RWPE1 (cell line): Measurements from ENCODE around the gene MBD4.

Experiments used
- CTCF ChIA-PET: fragments of 350-600 bp; sonication (Branson Sonifier 250); formaldehyde crosslinking; extraction: SDS; loops from one replicate; lab custom pipeline; 2021; lab: Yijun Ruan, JAX
- POLR2A ChIA-PET: fragments of 400-600 bp; formaldehyde crosslinking; extraction: SDS; loops from one replicate; lab custom pipeline; 2020; ENCODE audit warnings: antibody characterized with exemption; ENCODE audit not compliant: low non-redundant PET; lab: Yijun Ruan, JAX
- DNase-seq: peaks from one replicate; pipeline ENCODE4 v3.0.0; 2012; ENCODE audit warnings: low spot score
- H3K27ac ChIP-seq: fragments of 450-650 bp; 2 replicates; pipeline ENCODE4 v1.5.1; 2017
- TF ChIP-seq, protein P1 (sequence below): fragments of 450-650 bp; conservative IDR thresholded peaks from 2 replicates; pipeline ENCODE4 v1.5.1; 2017; ENCODE audit warnings: low read depth, mild to moderate bottlenecking

MBD4 gene

GRCh38 chr3:129412542-129413198, 27.1 kb downstream of the MBD4 start:
- DNase-seq: no peak
- CTCF ChIA-PET: interaction anchor here (1.3 kb wide), 1 partner anchor 12 kb away, joined by 6 read pairs; no protein-coding TSS in a partner anchor
- POLR2A ChIA-PET: no interaction called here
- TF ChIP-seq, protein P1, sequence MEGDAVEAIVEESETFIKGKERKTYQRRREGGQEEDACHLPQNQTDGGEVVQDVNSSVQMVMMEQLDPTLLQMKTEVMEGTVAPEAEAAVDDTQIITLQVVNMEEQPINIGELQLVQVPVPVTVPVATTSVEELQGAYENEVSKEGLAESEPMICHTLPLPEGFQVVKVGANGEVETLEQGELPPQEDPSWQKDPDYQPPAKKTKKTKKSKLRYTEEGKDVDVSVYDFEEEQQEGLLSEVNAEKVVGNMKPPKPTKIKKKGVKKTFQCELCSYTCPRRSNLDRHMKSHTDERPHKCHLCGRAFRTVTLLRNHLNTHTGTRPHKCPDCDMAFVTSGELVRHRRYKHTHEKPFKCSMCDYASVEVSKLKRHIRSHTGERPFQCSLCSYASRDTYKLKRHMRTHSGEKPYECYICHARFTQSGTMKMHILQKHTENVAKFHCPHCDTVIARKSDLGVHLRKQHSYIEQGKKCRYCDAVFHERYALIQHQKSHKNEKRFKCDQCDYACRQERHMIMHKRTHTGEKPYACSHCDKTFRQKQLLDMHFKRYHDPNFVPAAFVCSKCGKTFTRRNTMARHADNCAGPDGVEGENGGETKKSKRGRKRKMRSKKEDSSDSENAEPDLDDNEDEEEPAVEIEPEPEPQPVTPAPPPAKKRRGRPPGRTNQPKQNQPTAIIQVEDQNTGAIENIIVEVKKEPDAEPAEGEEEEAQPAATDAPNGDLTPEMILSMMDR: no peak
- H3K27ac ChIP-seq: no peak overlapping the region

- POLR2A ChIA-PET: no interaction called here
- no peak for DNase-seq
- no peak overlapping the region for H3K27ac ChIP-seq
- TF ChIP-seq, protein P1: no peak
- CTCF ChIA-PET: no interaction called here
These were observed 28.8 kb downstream of the MBD4 start for GRCh38 chr3:129410971-129411370.

- no peak overlapping the region for H3K27ac ChIP-seq
- POLR2A ChIA-PET: no interaction called here
- TF ChIP-seq, protein P1: no peak
- CTCF ChIA-PET: no interaction called here
- DNase-seq: no peak
These were observed 30.2 kb downstream of the MBD4 start for GRCh38 chr3:129409541-129409940.

GRCh38 chr3:129404610-129405009, 35.1 kb downstream of the MBD4 start:
- no peak for DNase-seq
- CTCF ChIA-PET: interaction anchor here (0.7 kb wide), 1 partner anchor 585 kb away, joined by 3 read pairs; no protein-coding TSS in a partner anchor
- TF ChIP-seq, protein P1: no peak
- POLR2A ChIA-PET: no interaction called here
- H3K27ac ChIP-seq: no peak overlapping the region

DNA sequence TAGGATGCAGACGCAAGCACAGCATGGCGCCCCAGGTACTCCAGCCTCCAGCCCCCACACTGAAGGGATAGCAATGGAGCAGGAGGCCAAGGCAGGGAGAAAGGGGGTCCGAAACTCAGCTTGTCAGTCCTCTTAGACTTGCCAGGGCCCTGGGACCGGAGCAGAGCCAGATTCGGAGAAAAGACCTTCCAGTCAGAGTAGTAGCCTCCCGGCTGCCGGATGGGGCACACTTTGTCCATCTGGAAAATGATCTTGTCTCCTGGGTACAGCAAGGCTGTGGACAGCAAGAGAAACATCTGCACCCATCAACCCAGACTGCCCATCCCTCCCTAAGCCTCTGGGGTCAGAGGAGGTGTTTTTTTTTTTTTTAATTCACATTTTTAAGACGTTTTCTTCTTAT, 35.6 kb downstream of the MBD4 start:
- ChIA-PET POLR2A (no interaction called here), CTCF (interaction anchor here (0.7 kb wide), 1 partner anchor 585 kb away, joined by 3 read pairs; no protein-coding TSS in a partner anchor)
- H3K27ac ChIP-seq: no peak overlapping the region
- no peak for DNase-seq
- TF ChIP-seq, protein P1: no peak

DNA sequence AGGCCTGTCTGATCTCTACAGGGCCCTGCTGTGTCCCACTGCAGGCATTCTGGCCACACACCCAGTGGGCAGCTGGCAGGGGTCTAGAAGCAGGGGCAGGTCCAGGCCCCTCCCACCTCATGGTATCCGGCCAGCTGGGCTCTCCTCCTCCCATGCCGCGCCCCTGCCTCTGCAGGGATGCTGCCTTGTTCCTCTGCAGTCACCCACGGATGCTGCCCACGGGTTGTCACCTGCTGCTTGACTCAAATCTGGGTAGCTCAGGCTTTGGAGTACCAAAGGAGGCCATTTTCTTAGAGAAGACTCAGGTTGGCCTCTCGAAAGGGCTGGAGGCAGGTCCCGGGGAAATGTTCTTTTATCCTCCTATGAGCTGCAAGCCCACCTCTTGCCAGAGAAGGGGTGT, 36.3 kb downstream of the MBD4 start:
- no peak for DNase-seq
- TF ChIP-seq, protein P1: no peak
- CTCF ChIA-PET: interaction anchor here (0.7 kb wide), 1 partner anchor 108 kb away, joined by 3 read pairs; no protein-coding TSS in a partner anchor
- no peak overlapping the region for H3K27ac ChIP-seq
- POLR2A ChIA-PET: no interaction called here
